Lung microvascular endothelial cell (primary cell): ENCODE measurements around the gene GAS7. TPM values are rescaled to one million over a fixed set of nuclear protein-coding genes. Genes with fewer than 3 reads are reported as not detected.
A peak's percentile ranks its signal among the peaks of the same experiment; 100 is the strongest.

Experiments used
- DNase-seq, 2 donors: peaks; one replicate each; pipeline versions ENCODE4 v3.0.0 to v3.0.0-alpha.2; 2010; ENCODE audit warnings: low read depth in 2 of 2
- total RNA-seq: library from RNA; depleted of rRNA; stranded (reverse); fragments of >200 nt; gene quantifications from 2 replicates; pipeline ENCODE4 v1.2.1, GENCODE V29; 2014

The GAS7 gene
- total RNA-seq, 1 donor from 2014 or later = 3.0 TPM

- peak in 1 of 2 donors; percentile 35 for DNase-seq
Measured at GRCh38 chr17:9987779-9988585, 210.4 kb downstream of the GAS7 start.

- no peak for DNase-seq
Measured at GRCh38 chr17:9986754-9987382, 211.5 kb downstream of the GAS7 start.

- DNase-seq = no peak
Measured at GRCh38 chr17:9985646-9986045, 212.8 kb downstream of the GAS7 start.

GRCh38 chr17:9984768-9985167 is 213.6 kb downstream of the GAS7 start:
- DNase-seq = no peak

- no peak for DNase-seq
Measured at GRCh38 chr17:9982159-9982558, 216.2 kb downstream of the GAS7 start.

GRCh38 chr17:9981344-9981915 is 217.0 kb downstream of the GAS7 start:
- DNase-seq = no peak

- DNase-seq = no peak
Measured at GRCh38 chr17:9979463-9979995, 218.9 kb downstream of the GAS7 start.

- DNase-seq = no peak
Measured at GRCh38 chr17:9977180-9977575, 221.2 kb downstream of the GAS7 start.

GRCh38 chr17:9976283-9977179 is 221.9 kb downstream of the GAS7 start:
- no peak for DNase-seq

- DNase-seq = no peak
Measured at GRCh38 chr17:9974448-9975381, 223.7 kb downstream of the GAS7 start.

GRCh38 chr17:9973669-9974447 is 224.5 kb downstream of the GAS7 start:
- DNase-seq = peak in 1 of 2 donors; percentile 16

- no peak for DNase-seq
Measured at GRCh38 chr17:9971991-9972390, 226.4 kb downstream of the GAS7 start.

- DNase-seq = no peak
Measured at GRCh38 chr17:9969301-9969935, 229.0 kb downstream of the GAS7 start.

- no peak for DNase-seq
Measured at GRCh38 chr17:9968881-9969280, 229.5 kb downstream of the GAS7 start.

GRCh38 chr17:9968008-9968407 is 230.4 kb downstream of the GAS7 start:
- no peak for DNase-seq

GRCh38 chr17:9959377-9959981 is 238.9 kb downstream of the GAS7 start:
- DNase-seq = peak in 1 of 2 donors; percentile 42

- no peak for DNase-seq
Measured at GRCh38 chr17:9958586-9959281, 239.7 kb downstream of the GAS7 start.

GRCh38 chr17:9957244-9957643 is 241.2 kb downstream of the GAS7 start:
- DNase-seq = no peak
